Fibroblast of villous mesenchyme (primary cell): ENCODE results near the gene PLCL2. TPM values are rescaled to one million over a fixed set of nuclear protein-coding genes. Genes with fewer than 3 reads are reported as not detected.

Experiments
- DNase-seq: peaks from one replicate; pipeline ENCODE4 v3.0.0-alpha.2; 2010; ENCODE audit warnings: low read depth
- H3K4me3 ChIP-seq: 2 replicates; pipeline ENCODE4 v1.5.1; 2011; ENCODE audit warnings: low read depth, mild to moderate bottlenecking, low read length
- CTCF ChIP-seq: IDR thresholded peaks from 2 replicates; pipeline ENCODE4 v1.5.1; 2012; ENCODE audit warnings: low read depth, mild to moderate bottlenecking, low read length; ENCODE audit not compliant: insufficient read depth
- total RNA-seq: library from RNA; depleted of rRNA; stranded (reverse); fragments of >200 nt; gene quantifications from 2 replicates; pipeline ENCODE4 v1.2.3, GENCODE V29; 2012

Gene PLCL2
- total RNA-seq, 1 donor: 5.6 TPM

GRCh38 chr3:16890597-16891333 lies 6.0 kb downstream of the PLCL2 start:
- H3K4me3 ChIP-seq: no peak overlapping the region
- no peak for TF ChIP-seq CTCF
- DNase-seq: no peak

- no peak for DNase-seq
- no peak for TF ChIP-seq CTCF
- H3K4me3 ChIP-seq: no peak overlapping the region
Measured at GRCh38 chr3:16893618-16894200, 9.0 kb downstream of the PLCL2 start.

- H3K4me3 ChIP-seq: no peak overlapping the region
- TF ChIP-seq CTCF: no peak
- DNase-seq: no peak
Measured at GRCh38 chr3:16896094-16896627, 11.4 kb downstream of the PLCL2 start.

- no peak overlapping the region for H3K4me3 ChIP-seq
- TF ChIP-seq CTCF: no peak
- no peak for DNase-seq
Measured at GRCh38 chr3:16896820-16897219, 12.1 kb downstream of the PLCL2 start.

GRCh38 chr3:16897254-16897926 lies 12.6 kb downstream of the PLCL2 start:
- H3K4me3 ChIP-seq: peak overlapping the region; percentile 37
- peak; percentile 72 for DNase-seq

More at GRCh38 chr3:16897254-16897926, 12.6 kb downstream of the PLCL2 start:
- no peak for TF ChIP-seq CTCF
